Fibroblast of lung (primary cell): ENCODE data around the gene WDR41. TPM values are rescaled to one million over a fixed set of nuclear protein-coding genes. Genes with fewer than 3 reads are reported as not detected.

ENCODE experiments used
- DNase-seq, 2 donors: peaks; one replicate each; pipeline versions ENCODE4 v3.0.0 to v3.0.0-alpha.2; 2010; ENCODE audit warnings: low read depth in 2 of 2
- H2AFZ ChIP-seq: 2 replicates; pipeline ENCODE4 v1.5.1; 2012; ENCODE audit warnings: low read length, control low read depth, inconsistent platforms
- H3K27ac ChIP-seq: 2 replicates; pipeline ENCODE4 v1.5.1; 2011; ENCODE audit warnings: low read length, control low read depth; ENCODE audit not compliant: insufficient read depth
- H3K27me3 ChIP-seq: 2 replicates; pipeline ENCODE4 v1.5.1; 2011; ENCODE audit warnings: mild to moderate bottlenecking, low read length; ENCODE audit not compliant: control insufficient read depth, insufficient read depth
- H3K36me3 ChIP-seq: 2 replicates; pipeline ENCODE4 v1.5.1; 2011; ENCODE audit warnings: low read length; ENCODE audit not compliant: control insufficient read depth, insufficient read depth
- H3K4me1 ChIP-seq: 2 replicates; pipeline ENCODE4 v1.5.1; 2011; ENCODE audit warnings: low read length; ENCODE audit not compliant: control insufficient read depth, insufficient read depth; ENCODE audit errors: extremely low read depth
- H3K4me2 ChIP-seq: 2 replicates; pipeline ENCODE4 v1.5.1; 2011; ENCODE audit warnings: low read length, control low read depth; ENCODE audit not compliant: insufficient read depth; ENCODE audit errors: extremely low read depth
- H3K4me3 ChIP-seq, 4 experiments: fragments of 200-600 bp in 1 of 4; sonication (generic) in 1 of 4; replicated peaks in 1 of 4; 2 replicates each; pipeline ENCODE4 v1.5.1; 2011 to 2016; ENCODE audit warnings: low read length in 4 of 4, low read depth in 3 of 4, mild to moderate bottlenecking in 3 of 4, control low read depth in 2 of 4, inconsistent platforms in 1 of 4, mixed read lengths in 1 of 4; ENCODE audit not compliant: insufficient read depth in 1 of 4; ENCODE audit errors: control extremely low read depth in 1 of 4
- H3K79me2 ChIP-seq: 2 replicates; pipeline ENCODE4 v1.5.1; 2012; ENCODE audit warnings: mild to moderate bottlenecking, low read length, inconsistent platforms; ENCODE audit not compliant: control insufficient read depth, insufficient read depth
- H3K9ac ChIP-seq: 2 replicates; pipeline ENCODE4 v1.5.1; 2011; ENCODE audit warnings: mild to moderate bottlenecking, low read length, control low read depth; ENCODE audit not compliant: insufficient read depth
- H3K9me3 ChIP-seq: 2 replicates; pipeline ENCODE4 v1.5.1; 2012; ENCODE audit warnings: low read depth, low read length; ENCODE audit not compliant: control insufficient read depth, insufficient read depth
- H4K20me1 ChIP-seq: 2 replicates; pipeline ENCODE4 v1.5.1; 2011; ENCODE audit warnings: low read length; ENCODE audit not compliant: control insufficient read depth, insufficient read depth; ENCODE audit errors: extremely low read depth
- CTCF ChIP-seq, 2 donors: IDR thresholded peaks in 1 of 2; conservative IDR thresholded peaks in 1 of 2; 1 replicate in 1 of 2; 2 replicates in 1 of 2; pipeline ENCODE4 v1.5.1; 2011 to 2012; ENCODE audit warnings: low read length in 2 of 2, control low read depth in 1 of 2, inconsistent platforms in 1 of 2, low read depth in 1 of 2, mild to moderate bottlenecking in 1 of 2
- EZH2 ChIP-seq: IDR thresholded peaks from 2 replicates; pipeline ENCODE4 v1.5.1; 2012; ENCODE audit warnings: low read length, control low read depth, mild to moderate bottlenecking; ENCODE audit errors: missing control alignments
- polyA plus RNA-seq, 2 donors: library from polyadenylated mRNA; depleted of rRNA in 1 of 2; stranded (reverse) in 1 of 2; unstranded in 1 of 2; fragments of >200 nt; gene quantifications; 2 replicates each; pipeline ENCODE4 v1.2.1, GENCODE V29; 2011 to 2012; ENCODE audit warnings: missing spikeins in 1 of 2
- total RNA-seq: library from RNA; depleted of rRNA; stranded (reverse); fragments of >200 nt; gene quantifications from 2 replicates; pipeline ENCODE4 v1.2.1, GENCODE V29; 2014

Gene WDR41
- total and polyA plus RNA-seq, 2 donors (not counting 1 experiment from before 2014, with no cell fraction given), result 116 to 161 TPM

GRCh38 chr5:77448831-77449230 is 43.3 kb downstream of the WDR41 start:
- Histone ChIP-seq H3K4me3 (no peak overlapping the region), H3K4me1 (no peaks in the 10 kb centered on the region), H3K79me2 (no peaks in the 10 kb centered on the region), H3K36me3 (no peaks in the 10 kb centered on the region), H3K9me3 (no peaks in the 10 kb centered on the region), H4K20me1 (no peaks in the 10 kb centered on the region), H3K27me3 (no peaks in the 10 kb centered on the region), H3K4me2 (no peak overlapping the region), H3K9ac (no peak overlapping the region), H3K27ac (no peak overlapping the region), H2AFZ (no peak overlapping the region)
- no peak for DNase-seq
- TF ChIP-seq EZH2, result no peak
- TF ChIP-seq CTCF (conservative IDR thresholded peaks at IDR 0.05 in 1 of 2, IDR thresholded peaks at IDR 0.05 in 1 of 2; ENCODE audit: low read depth in 1 of 2, low read length in 2 of 2), result no peak

- Histone ChIP-seq H3K9me3 (no peaks in the 10 kb centered on the region), H3K36me3 (no peaks in the 10 kb centered on the region), H3K9ac (no peak overlapping the region), H3K27ac (no peak overlapping the region), H3K4me1 (no peaks in the 10 kb centered on the region), H3K27me3 (no peaks in the 10 kb centered on the region), H3K4me2 (no peak overlapping the region), H3K79me2 (no peaks in the 10 kb centered on the region), H4K20me1 (no peaks in the 10 kb centered on the region), H2AFZ (no peak overlapping the region), H3K4me3 (no peak overlapping the region)
- DNase-seq, result peak in 1 of 2 donors; percentile 19
- TF ChIP-seq EZH2, result no peak
- TF ChIP-seq CTCF (conservative IDR thresholded peaks at IDR 0.05 in 1 of 2, IDR thresholded peaks at IDR 0.05 in 1 of 2; ENCODE audit: low read depth in 1 of 2, low read length in 2 of 2), result no peak
Measured at GRCh38 chr5:77444356-77444755, 47.8 kb downstream of the WDR41 start.

GRCh38 chr5:77443670-77444069 is 48.4 kb downstream of the WDR41 start:
- Histone ChIP-seq H2AFZ (no peak overlapping the region), H3K4me2 (no peak overlapping the region), H3K27me3 (no peaks in the 10 kb centered on the region), H3K9me3 (no peaks in the 10 kb centered on the region), H3K27ac (no peak overlapping the region), H3K4me3 (no peak overlapping the region), H3K36me3 (no peaks in the 10 kb centered on the region), H3K9ac (no peak overlapping the region), H3K4me1 (no peaks in the 10 kb centered on the region), H4K20me1 (no peaks in the 10 kb centered on the region), H3K79me2 (no peaks in the 10 kb centered on the region)
- no peak for DNase-seq
- TF ChIP-seq EZH2, result no peak
- TF ChIP-seq CTCF (conservative IDR thresholded peaks at IDR 0.05 in 1 of 2, IDR thresholded peaks at IDR 0.05 in 1 of 2; ENCODE audit: low read depth in 1 of 2, low read length in 2 of 2), result no peak
